ENCODE measurements around the gene RUVBL2.

DNA sequence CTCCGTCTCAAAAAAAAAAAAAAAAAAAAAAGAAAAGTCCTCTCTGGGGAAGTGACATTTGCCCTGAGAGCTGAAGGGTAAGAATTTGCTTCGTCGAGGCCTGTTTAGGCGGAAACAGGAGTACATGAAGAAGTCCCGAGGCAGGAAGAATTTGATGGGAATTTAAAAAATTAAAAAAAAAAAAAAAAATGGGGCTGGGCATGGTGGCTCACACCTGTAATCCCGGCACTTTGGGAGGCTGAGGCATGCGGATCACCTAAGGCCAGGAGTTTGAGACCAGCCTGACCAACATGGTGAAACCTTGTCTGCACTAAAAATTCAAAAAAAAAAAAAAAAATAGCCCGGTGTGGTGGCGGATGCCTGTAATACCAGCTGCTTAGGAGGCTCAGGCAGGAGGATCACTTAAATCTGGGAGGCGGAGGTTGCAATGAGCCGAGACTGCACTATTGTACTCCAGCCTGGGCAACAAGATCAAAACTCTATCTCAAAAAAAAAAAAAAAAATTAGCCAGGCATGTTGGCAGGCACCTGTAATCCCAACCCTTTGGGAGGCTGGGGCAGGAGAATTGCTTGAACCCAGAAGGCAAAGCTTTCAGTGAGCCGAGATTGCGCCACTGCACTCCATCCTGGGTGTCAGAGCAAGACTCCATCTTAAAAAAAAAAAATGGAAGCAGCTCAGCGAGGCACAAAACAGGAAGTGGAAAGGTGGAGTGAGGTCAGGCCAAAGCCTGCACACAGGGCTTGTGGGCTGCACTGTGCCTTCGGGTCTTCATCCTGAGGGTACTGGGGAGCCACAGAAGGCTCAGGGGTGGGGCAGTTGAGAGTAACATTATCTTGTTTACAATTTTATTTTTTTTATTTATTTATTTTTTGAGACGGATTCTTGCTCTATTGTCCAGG lies 34.1 kb upstream of the RUVBL2 start:
- TF ChIP-seq, protein P1, sequence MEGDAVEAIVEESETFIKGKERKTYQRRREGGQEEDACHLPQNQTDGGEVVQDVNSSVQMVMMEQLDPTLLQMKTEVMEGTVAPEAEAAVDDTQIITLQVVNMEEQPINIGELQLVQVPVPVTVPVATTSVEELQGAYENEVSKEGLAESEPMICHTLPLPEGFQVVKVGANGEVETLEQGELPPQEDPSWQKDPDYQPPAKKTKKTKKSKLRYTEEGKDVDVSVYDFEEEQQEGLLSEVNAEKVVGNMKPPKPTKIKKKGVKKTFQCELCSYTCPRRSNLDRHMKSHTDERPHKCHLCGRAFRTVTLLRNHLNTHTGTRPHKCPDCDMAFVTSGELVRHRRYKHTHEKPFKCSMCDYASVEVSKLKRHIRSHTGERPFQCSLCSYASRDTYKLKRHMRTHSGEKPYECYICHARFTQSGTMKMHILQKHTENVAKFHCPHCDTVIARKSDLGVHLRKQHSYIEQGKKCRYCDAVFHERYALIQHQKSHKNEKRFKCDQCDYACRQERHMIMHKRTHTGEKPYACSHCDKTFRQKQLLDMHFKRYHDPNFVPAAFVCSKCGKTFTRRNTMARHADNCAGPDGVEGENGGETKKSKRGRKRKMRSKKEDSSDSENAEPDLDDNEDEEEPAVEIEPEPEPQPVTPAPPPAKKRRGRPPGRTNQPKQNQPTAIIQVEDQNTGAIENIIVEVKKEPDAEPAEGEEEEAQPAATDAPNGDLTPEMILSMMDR (IDR thresholded peaks at IDR 0.05) = no peak
- TF ChIP-seq POLR2AphosphoS5 (IDR thresholded peaks at IDR 0.05; ENCODE audit: low read depth, low read length) (no peak), SIN3A (IDR thresholded peaks at IDR 0.05; ENCODE audit: borderline replicate concordance, insufficient read depth, low read depth, low read length) (no peak)
- TF ChIP-seq, protein P2, sequence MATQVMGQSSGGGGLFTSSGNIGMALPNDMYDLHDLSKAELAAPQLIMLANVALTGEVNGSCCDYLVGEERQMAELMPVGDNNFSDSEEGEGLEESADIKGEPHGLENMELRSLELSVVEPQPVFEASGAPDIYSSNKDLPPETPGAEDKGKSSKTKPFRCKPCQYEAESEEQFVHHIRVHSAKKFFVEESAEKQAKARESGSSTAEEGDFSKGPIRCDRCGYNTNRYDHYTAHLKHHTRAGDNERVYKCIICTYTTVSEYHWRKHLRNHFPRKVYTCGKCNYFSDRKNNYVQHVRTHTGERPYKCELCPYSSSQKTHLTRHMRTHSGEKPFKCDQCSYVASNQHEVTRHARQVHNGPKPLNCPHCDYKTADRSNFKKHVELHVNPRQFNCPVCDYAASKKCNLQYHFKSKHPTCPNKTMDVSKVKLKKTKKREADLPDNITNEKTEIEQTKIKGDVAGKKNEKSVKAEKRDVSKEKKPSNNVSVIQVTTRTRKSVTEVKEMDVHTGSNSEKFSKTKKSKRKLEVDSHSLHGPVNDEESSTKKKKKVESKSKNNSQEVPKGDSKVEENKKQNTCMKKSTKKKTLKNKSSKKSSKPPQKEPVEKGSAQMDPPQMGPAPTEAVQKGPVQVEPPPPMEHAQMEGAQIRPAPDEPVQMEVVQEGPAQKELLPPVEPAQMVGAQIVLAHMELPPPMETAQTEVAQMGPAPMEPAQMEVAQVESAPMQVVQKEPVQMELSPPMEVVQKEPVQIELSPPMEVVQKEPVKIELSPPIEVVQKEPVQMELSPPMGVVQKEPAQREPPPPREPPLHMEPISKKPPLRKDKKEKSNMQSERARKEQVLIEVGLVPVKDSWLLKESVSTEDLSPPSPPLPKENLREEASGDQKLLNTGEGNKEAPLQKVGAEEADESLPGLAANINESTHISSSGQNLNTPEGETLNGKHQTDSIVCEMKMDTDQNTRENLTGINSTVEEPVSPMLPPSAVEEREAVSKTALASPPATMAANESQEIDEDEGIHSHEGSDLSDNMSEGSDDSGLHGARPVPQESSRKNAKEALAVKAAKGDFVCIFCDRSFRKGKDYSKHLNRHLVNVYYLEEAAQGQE (IDR thresholded peaks at IDR 0.05; ENCODE audit: insufficient read depth in 1 of 2, low read depth in 2 of 2, low read length in 1 of 2) = no peak
